Osteocyte (in vitro differentiated cells): ENCODE measurements around the gene ATP2C1. TPM values are rescaled to one million over a fixed set of nuclear protein-coding genes. Genes with fewer than 3 reads are reported as not detected.

Source experiments
- DNase-seq: peaks from one replicate; pipeline ENCODE4 v3.0.0; 2021; ENCODE audit warnings: mixed read lengths; ENCODE audit not compliant: unreplicated experiment; ENCODE audit errors: extremely low spot score
- H3K27ac Mint-ChIP-seq: one replicate; pipeline ENCODE4 v1.8.0; 2021; ENCODE audit warnings: mild to moderate bottlenecking, mixed read lengths; ENCODE audit not compliant: unreplicated experiment
- H3K27me3 Mint-ChIP-seq: one replicate; pipeline ENCODE4 v1.8.0; 2021; ENCODE audit warnings: mixed read lengths; ENCODE audit not compliant: unreplicated experiment
- H3K36me3 Mint-ChIP-seq: one replicate; pipeline ENCODE4 v1.8.0; 2021; ENCODE audit warnings: mixed read lengths; ENCODE audit not compliant: unreplicated experiment
- H3K4me1 Mint-ChIP-seq: one replicate; pipeline ENCODE4 v1.8.0; 2021; ENCODE audit warnings: mixed read lengths; ENCODE audit not compliant: unreplicated experiment
- H3K4me3 Mint-ChIP-seq: one replicate; pipeline ENCODE4 v1.8.0; 2021; ENCODE audit warnings: mild to moderate bottlenecking, moderate library complexity, mixed read lengths; ENCODE audit not compliant: unreplicated experiment
- H3K9me3 Mint-ChIP-seq: one replicate; pipeline ENCODE4 v1.8.0; 2021; ENCODE audit warnings: mixed read lengths; ENCODE audit not compliant: unreplicated experiment
- CTCF ChIP-seq: fragments of 200-600 bp; sonication (generic); IDR thresholded peaks from 2 replicates; pipeline ENCODE4 v1.5.0; 2021; ENCODE audit warnings: antibody characterized with exemption, mild to moderate bottlenecking, moderate library complexity
- total RNA-seq: library from RNA; stranded (reverse); gene quantifications from 2 replicates; pipeline ENCODE4 v1.2.1, GENCODE V29; 2021

Gene ATP2C1
- total RNA-seq, 1 donor from 2014 or later = 68.3 TPM

DNA sequence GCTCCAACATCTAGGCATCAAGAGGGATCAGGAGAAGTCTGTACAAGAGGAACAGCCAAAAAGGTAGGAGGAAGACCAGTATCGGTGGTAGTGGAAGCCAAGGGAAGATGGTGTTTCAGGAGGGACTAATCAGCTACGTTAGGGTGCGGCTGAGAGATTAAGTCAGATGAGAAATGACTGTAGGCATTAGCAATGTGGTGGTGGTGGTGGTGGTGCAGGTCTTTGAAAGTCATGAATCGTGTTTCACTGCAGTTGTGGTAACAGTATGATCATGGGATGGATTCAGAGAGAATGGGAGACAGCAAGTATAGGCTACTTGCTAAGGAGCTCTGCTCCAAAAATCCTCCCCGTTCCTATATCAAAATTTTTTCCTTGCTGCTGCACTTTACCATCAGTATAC is 97.2 kb downstream of the ATP2C1 start:
- Mint-ChIP-seq H3K36me3 (peaks cover 12% of the 10 kb centered on the region), H3K9me3 (no peaks in the 10 kb centered on the region), H3K27ac (no peak overlapping the region), H3K4me1 (no peaks in the 10 kb centered on the region), H3K27me3 (no peaks in the 10 kb centered on the region), H3K4me3 (no peak overlapping the region)
- no peak for TF ChIP-seq CTCF
- DNase-seq = no peak

DNA sequence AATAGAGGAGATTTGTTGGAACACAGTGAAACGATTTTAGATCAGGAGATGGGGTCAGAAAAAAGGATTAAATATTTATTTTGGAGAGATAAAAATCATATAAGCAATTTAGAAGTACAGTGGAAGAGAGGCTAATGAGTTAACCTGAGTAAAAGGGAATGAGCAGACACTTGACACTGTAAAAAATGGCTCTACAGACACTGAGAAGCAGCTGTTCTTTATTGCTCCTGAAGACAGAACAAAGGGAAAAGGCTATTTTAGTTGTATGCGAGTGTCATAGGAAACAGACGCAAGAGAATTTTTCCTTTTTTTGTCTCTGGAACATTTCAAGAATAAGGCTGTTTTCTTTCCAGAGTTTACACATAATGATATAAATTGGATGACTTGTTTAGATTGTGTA is 98.5 kb downstream of the ATP2C1 start:
- H3K27ac Mint-ChIP-seq = no peak overlapping the region
- peaks cover 21% of the 10 kb centered on the region for H3K36me3 Mint-ChIP-seq
- no peak for TF ChIP-seq CTCF

GRCh38 chr3:130997289-130997688 is 103.4 kb downstream of the ATP2C1 start:
- Mint-ChIP-seq H3K27me3 (no peaks in the 10 kb centered on the region), H3K36me3 (peaks cover 22% of the 10 kb centered on the region), H3K9me3 (no peaks in the 10 kb centered on the region), H3K4me3 (no peak overlapping the region), H3K27ac (no peak overlapping the region), H3K4me1 (peaks cover 2% of the 10 kb centered on the region)
- TF ChIP-seq CTCF = no peak
- no peak for DNase-seq

More for the DNA sequence above, 98.5 kb downstream of the ATP2C1 start:
- H3K27me3 Mint-ChIP-seq = no peaks in the 10 kb centered on the region
- no peaks in the 10 kb centered on the region for H3K4me1 Mint-ChIP-seq
- no peak overlapping the region for H3K4me3 Mint-ChIP-seq
- no peaks in the 10 kb centered on the region for H3K9me3 Mint-ChIP-seq
- DNase-seq = no peak

- peaks cover 2% of the 10 kb centered on the region for H3K4me1 Mint-ChIP-seq
- H3K9me3 Mint-ChIP-seq = no peaks in the 10 kb centered on the region
- H3K27ac Mint-ChIP-seq = no peak overlapping the region
- H3K4me3 Mint-ChIP-seq = no peak overlapping the region
- DNase-seq = no peak
- TF ChIP-seq CTCF = no peak
- H3K27me3 Mint-ChIP-seq = no peaks in the 10 kb centered on the region
- H3K36me3 Mint-ChIP-seq = peaks cover 35% of the 10 kb centered on the region
Observed at GRCh38 chr3:131001071-131001470, 107.2 kb downstream of the ATP2C1 start.

- TF ChIP-seq CTCF = no peak
- Mint-ChIP-seq H3K27ac (no peak overlapping the region), H3K9me3 (no peaks in the 10 kb centered on the region), H3K36me3 (peaks cover 32% of the 10 kb centered on the region), H3K4me1 (peaks cover 2% of the 10 kb centered on the region), H3K27me3 (no peaks in the 10 kb centered on the region), H3K4me3 (no peak overlapping the region)
- DNase-seq = no peak
Observed at GRCh38 chr3:131004603-131005002, 110.7 kb downstream of the ATP2C1 start.
